ENCODE data around the gene NCKAP5.

Gene NCKAP5

DNA sequence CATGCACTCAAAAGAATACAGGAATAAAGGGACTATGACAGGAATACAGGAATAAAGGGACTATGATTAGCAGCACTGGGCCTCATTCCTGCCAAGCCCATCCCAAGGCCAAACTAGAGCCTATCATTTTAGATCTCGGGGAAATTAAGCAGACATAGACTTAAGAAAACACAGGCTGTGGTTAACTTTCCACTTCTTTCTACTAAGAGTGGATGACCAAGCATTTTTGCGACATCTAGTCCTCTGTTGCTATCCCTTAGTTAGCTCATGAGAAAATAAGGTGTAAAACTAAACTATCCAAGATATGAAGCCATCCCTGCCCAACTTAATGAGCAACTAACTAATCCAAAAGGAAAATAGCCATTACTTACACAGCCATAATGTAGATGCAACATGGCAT lies 904.2 kb downstream of the NCKAP5 start:
- DNase-seq (ENCODE audit: low read depth) = no peak

GRCh38 chr2:132662732-132663131 lies 905.5 kb downstream of the NCKAP5 start:
- no peak for DNase-seq (ENCODE audit: low read depth)

GRCh38 chr2:132659331-132659730 lies 908.9 kb downstream of the NCKAP5 start:
- no peak for DNase-seq (ENCODE audit: low read depth)

DNA sequence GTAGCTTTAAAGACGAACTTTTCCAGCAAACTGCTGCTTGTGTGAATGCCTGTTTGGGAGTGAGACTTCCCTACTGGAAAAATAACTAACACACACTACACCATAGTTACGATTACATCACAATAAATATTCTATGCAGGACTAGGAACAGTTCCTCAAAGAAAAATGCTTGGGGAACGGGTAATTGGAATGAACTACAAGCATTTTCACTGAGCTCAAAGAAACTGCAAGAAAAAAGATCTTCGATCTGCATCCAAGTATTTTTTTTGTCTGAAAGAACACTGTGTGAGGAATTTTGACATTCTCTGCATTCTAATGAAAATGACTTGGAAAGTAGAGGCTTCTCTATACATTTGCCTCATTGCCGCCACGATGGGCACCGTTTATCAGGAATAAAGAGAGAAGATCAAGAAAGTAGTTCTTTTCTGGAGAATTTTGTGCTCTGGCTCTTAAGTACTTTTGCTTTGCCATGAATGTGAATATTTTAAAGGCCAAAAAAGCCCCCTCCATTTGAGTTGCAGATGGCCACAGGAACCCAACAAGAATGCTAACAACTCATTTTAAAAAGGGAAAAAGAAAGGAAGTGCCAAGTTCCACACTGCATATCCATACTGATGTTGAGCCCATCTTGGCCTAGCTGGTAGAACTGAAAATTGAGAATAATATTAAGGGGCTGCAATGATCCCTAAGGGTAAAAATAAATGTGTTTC lies 911.8 kb downstream of the NCKAP5 start:
- no peak for DNase-seq (ENCODE audit: low read depth)

GRCh38 chr2:132654968-132655367 lies 913.3 kb downstream of the NCKAP5 start:
- no peak for DNase-seq (ENCODE audit: low read depth)

- no peak for DNase-seq (ENCODE audit: low read depth)
Observed at GRCh38 chr2:132654335-132654734, 913.9 kb downstream of the NCKAP5 start.

DNA sequence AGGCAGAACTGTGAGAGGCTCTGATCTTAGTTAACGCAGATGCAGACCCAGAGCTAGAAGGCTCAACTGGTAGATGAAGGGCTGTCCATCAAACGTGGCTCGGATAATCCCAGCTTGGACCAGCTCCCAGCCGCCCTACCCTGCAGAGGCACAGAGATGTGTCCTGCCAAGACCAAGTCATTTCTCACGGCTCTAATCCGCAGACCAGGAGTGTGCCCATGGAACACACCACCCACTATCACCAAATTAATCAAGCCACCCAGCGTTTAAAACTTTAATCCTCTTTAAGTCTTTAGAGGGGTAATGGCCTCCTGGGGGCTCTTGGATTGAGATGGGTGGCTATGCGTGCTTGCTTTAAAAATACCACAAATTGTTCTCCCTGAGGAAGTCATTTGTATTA lies 915.8 kb downstream of the NCKAP5 start:
- DNase-seq (ENCODE audit: low read depth) = no peak

- DNase-seq (ENCODE audit: low read depth) = no peak
Observed at GRCh38 chr2:132651115-132652045, 916.9 kb downstream of the NCKAP5 start.

DNA sequence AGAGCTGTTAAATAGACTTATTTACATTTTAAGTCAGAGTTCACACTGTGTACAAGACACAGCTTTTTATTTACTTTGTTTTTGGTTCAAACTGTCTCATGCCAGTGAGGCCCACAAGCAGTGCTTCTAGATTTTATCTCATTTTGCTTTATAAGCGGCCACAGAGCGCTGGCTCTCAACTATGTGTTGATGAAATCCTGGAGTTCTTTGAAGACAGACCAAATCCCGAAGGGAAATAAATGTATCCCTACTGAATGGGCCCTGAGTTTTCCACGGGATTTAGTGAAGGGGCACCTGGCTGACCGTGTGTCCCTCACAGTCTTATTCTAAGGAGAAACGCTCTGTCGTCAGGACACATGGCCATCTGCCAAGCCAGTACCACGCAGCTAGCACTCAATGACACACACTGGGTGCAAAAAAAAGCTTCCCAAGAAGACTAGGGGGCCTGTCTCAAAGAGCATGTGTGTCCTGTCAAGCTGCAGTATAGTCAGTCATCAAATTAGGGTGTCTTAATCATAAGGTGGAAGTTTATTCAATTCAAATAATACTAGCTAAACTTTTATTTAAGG lies 921.6 kb downstream of the NCKAP5 start:
- DNase-seq (ENCODE audit: low read depth) = no peak

DNA sequence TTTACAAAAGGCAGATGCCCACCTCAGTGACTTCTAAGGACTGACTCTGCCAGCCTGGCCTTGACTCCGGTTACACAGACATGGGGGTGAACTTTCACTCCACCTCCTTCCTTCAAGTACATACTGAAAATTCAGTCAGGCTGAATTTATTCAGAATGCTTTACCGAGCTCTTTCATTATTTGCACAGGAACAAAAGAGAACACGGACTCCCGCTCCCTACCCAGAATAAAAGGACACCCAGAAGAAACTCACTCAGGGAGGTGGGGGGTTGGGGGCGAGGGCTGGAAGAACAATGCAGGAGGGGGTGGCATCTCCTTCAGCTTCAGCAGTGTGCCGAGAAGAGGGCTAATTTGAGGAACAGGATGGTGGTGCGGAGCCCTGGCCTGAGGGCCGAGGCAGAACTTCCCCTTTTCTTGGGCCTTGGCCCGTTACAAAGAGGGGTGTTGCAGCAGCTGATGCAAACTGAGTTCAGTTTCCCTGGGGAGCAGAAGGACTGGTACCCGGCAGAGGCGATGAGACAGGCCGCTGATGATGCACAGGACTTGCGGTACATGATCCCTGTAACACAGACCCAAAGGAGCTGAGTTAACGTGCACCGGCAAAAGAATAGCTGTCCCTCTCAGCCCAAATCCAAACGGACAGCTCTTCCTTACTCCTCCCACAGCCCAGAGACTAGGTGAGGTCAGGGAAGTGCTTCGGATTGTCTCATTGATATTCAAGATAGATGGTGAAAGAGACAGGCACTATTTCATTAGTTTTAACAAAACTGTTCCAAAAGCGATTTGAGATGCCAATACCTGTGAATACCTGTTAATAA lies 922.3 kb downstream of the NCKAP5 start:
- no peak for DNase-seq (ENCODE audit: low read depth)

GRCh38 chr2:132645176-132645575 lies 923.1 kb downstream of the NCKAP5 start:
- no peak for DNase-seq (ENCODE audit: low read depth)

DNA sequence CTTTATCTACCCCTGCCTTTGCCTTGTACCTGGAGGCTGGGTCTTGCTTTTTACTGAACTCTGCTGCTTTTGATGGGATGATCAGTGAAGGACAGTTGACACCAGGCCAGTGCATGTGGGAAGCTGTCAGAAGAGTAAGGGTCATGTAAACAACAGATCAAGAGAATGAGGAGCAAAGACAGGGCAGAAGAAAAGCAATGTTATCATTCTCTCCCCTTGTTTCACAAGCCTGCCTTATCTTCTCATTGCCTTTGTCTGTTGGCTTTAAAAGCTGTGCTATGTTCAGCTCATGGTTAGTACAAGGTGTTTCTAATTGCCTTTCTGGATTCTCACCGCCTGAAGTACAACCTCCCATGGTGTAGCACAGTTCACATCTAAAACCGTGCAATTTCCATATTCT lies 925.8 kb downstream of the NCKAP5 start:
- DNase-seq (ENCODE audit: low read depth) = no peak

GRCh38 chr2:132641819-132642218 lies 926.4 kb downstream of the NCKAP5 start:
- DNase-seq (ENCODE audit: low read depth) = no peak

DNA sequence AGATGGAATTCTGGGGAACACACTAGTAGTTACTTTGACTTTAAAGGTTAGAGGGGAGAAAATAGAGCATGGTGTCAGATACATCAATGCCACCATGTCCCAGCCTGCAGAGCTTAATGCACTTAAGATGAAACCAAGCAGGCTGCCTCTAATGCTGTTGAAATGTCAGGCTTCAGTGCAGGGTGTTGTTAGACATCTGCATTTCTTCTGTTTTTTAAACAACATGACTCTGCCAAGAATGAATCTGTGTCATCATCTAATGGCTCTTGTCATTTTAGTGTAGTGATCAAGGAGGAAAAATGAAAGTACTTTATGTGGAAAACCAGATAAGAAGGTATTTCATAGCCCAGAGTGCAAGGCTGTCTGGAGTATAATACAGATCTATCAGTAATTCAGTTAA lies 928.1 kb downstream of the NCKAP5 start:
- DNase-seq (ENCODE audit: low read depth) = no peak

DNA sequence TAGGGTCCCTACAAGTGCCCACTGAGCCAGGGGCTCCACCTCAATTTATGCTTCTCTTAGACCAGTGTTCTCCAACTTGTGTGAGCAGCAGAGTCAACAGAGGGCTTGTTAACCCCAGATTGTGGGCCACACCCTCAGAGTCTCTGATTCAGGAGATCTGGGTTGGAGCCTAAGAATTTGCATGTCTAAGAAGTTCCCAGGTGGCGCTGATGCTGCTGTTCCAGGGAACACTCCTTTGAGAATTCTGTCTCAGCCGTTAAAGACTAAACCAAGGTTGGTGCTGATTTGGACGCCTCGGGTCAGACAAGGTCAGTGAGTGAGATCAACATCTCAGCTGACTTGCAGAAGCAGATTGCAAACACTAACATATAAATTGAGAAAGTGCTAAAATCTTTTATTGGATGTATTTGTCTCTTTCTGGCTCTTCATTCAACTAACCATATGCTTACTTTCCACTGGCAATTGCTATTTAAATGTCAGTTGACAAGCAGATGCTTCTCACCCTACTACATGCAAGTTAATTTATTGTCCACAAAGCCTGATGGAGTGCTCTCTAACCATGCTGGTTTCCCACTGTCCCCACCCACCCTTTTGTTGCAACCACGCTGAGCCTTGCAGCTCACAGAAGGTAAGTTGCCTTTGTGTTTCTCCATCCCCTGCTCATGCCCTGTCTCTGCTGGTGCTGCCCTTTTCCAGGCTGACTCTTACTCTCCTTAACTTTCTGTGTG lies 929.8 kb downstream of the NCKAP5 start:
- no peak for DNase-seq (ENCODE audit: low read depth)

DNA sequence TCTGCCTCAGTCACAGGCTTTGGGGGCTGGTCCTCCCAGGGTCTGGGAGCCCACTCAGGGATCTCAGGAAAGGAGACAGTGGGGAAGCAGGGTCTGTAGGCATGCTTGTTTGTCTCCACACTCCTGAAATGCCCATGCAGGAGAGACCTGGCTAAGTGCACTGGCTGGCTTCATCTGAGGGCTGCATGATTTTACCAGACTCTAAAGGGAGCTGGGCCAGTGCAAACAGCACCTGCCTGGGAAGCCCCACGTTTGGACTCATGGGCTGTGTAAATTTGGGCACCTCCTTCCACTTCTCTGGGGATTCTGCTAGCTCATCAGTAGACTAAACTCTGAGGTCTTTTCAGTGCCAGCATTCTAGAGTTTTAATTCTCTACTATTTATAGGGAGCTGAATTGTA lies 931.9 kb downstream of the NCKAP5 start:
- DNase-seq (ENCODE audit: low read depth) = no peak

- no peak for DNase-seq (ENCODE audit: low read depth)
Observed at GRCh38 chr2:132633635-132634034, 934.6 kb downstream of the NCKAP5 start.

GRCh38 chr2:132632000-132632649 lies 936.1 kb downstream of the NCKAP5 start:
- DNase-seq (ENCODE audit: low read depth) = no peak

- no peak for DNase-seq (ENCODE audit: low read depth)
Observed at GRCh38 chr2:132627536-132627935, 940.7 kb downstream of the NCKAP5 start.

GRCh38 chr2:132623096-132623839 lies 945.0 kb downstream of the NCKAP5 start:
- no peak for DNase-seq (ENCODE audit: low read depth)

Data from activated T-cell treated with anti-CD3 and anti-CD28 coated beads for 24 hours (primary cell).